ENCODE measurements around the gene MOV10L1. TPM values are rescaled to one million over a fixed set of nuclear protein-coding genes. Genes with fewer than 3 reads are reported as not detected.

Gene MOV10L1
- total and polyA plus RNA-seq, 2 experiments from 2014 or later = 0.73 to 1.8 TPM

DNA sequence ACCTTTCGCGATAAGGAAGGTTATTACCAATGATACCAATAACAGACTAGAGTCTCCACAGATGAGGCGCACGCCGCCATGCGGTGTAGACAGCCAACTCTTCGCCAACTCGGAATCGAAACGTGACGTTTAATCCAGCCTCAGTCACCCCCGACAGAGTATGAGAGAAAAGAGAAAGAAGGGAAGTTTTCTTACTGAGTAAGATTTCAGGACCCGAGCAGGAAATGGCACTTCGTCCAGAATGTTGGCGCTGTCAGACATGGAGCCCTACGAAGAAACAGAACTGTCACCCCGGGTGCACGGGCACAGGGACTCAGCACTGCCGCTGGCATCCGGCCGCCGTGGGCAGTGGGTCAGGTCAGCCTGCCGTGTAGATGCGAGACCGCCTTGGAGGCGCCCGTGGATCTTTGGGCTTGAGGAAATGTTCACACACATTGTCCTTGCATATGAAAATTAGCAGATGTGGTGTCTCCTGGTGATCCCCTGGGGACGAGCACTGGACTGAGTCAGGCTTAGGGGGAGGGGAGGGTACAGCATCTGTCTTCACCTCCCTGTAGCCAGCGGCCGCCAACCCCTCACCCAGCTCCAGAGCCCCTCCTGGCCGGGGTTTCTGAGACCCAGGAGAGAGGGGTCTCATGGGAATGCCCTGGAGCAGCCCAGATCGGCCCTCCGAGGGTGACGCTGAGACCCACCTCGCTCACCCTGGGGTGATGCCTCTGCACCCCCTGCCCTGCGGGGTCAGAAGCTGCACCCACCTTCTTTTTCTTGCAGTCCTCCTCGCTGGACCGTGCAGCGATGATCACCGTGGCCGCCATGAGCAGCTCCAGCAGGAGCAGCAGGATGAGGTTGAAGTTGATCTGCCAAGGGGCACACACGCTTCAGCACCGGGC lies 12.9 kb upstream of the MOV10L1 start:
- H3K27me3 Mint-ChIP-seq (ENCODE audit: insufficient read depth, low read depth, poor library complexity) = peaks cover 11% of the 10 kb centered on the region
- Histone ChIP-seq H3K79me2 (replicated peaks; ENCODE audit: insufficient read depth) (no peaks in the 10 kb centered on the region), H3K4me1 (ENCODE audit: insufficient read depth) (no peaks in the 10 kb centered on the region), H4K20me1 (replicated peaks; ENCODE audit: insufficient read depth) (no peaks in the 10 kb centered on the region), H2AFZ (no peak overlapping the region; the same call in 1 of the 2 replicates), H3K9me2 (ENCODE audit: insufficient read depth) (no peaks in the 10 kb centered on the region), H3K27me3 (ENCODE audit: insufficient read depth) (no peaks in the 10 kb centered on the region), H3K27ac (ENCODE audit: low read depth) (no peak overlapping the region), H3K4me2 (no peak overlapping the region), H3K36me3 (ENCODE audit: insufficient read depth) (no peaks in the 10 kb centered on the region), H3F3A (replicated peaks; ENCODE audit: low read depth) (no peaks in the 10 kb centered on the region), H3K4me3 (no peak overlapping the region)
- H3K4me3 Mint-ChIP-seq = no peak overlapping the region
- no peaks in the 10 kb centered on the region for H3K9me3 Mint-ChIP-seq
- H3K27ac Mint-ChIP-seq = no peak overlapping the region
- no peak for ATAC-seq
- DNase-seq (ENCODE audit: low spot score) = no peak
- H3K36me3 Mint-ChIP-seq (ENCODE audit: low read depth) = no peaks in the 10 kb centered on the region
- TF ChIP-seq ZNF331 (CRISPR knock-in tag; IDR thresholded peaks at IDR 0.05; ENCODE audit: low read depth) = no peak
- no peak for TF ChIP-seq POLR2AphosphoS5 (IDR thresholded peaks at IDR 0.05; ENCODE audit: low read depth)
- TF ChIP-seq EZH2 (IDR thresholded peaks at IDR 0.05; ENCODE audit: low read depth, unreplicated experiment) = no peak
- no peak for TF ChIP-seq EZH2phosphoT487 (IDR thresholded peaks at IDR 0.05; ENCODE audit: unreplicated experiment)
- no peak for TF ChIP-seq NANOG (IDR thresholded peaks at IDR 0.05; ENCODE audit: borderline replicate concordance)
- TF ChIP-seq, protein P1, sequence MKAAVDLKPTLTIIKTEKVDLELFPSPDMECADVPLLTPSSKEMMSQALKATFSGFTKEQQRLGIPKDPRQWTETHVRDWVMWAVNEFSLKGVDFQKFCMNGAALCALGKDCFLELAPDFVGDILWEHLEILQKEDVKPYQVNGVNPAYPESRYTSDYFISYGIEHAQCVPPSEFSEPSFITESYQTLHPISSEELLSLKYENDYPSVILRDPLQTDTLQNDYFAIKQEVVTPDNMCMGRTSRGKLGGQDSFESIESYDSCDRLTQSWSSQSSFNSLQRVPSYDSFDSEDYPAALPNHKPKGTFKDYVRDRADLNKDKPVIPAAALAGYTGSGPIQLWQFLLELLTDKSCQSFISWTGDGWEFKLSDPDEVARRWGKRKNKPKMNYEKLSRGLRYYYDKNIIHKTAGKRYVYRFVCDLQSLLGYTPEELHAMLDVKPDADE (IDR thresholded peaks at IDR 0.05) = no peak
- no peak for TF ChIP-seq CREB1 (CRISPR knock-in tag; IDR thresholded peaks at IDR 0.05; ENCODE audit: low read depth)
- TF ChIP-seq JUNB (IDR thresholded peaks at IDR 0.05; ENCODE audit: unreplicated experiment) = no peak
- TF ChIP-seq, protein P2, sequence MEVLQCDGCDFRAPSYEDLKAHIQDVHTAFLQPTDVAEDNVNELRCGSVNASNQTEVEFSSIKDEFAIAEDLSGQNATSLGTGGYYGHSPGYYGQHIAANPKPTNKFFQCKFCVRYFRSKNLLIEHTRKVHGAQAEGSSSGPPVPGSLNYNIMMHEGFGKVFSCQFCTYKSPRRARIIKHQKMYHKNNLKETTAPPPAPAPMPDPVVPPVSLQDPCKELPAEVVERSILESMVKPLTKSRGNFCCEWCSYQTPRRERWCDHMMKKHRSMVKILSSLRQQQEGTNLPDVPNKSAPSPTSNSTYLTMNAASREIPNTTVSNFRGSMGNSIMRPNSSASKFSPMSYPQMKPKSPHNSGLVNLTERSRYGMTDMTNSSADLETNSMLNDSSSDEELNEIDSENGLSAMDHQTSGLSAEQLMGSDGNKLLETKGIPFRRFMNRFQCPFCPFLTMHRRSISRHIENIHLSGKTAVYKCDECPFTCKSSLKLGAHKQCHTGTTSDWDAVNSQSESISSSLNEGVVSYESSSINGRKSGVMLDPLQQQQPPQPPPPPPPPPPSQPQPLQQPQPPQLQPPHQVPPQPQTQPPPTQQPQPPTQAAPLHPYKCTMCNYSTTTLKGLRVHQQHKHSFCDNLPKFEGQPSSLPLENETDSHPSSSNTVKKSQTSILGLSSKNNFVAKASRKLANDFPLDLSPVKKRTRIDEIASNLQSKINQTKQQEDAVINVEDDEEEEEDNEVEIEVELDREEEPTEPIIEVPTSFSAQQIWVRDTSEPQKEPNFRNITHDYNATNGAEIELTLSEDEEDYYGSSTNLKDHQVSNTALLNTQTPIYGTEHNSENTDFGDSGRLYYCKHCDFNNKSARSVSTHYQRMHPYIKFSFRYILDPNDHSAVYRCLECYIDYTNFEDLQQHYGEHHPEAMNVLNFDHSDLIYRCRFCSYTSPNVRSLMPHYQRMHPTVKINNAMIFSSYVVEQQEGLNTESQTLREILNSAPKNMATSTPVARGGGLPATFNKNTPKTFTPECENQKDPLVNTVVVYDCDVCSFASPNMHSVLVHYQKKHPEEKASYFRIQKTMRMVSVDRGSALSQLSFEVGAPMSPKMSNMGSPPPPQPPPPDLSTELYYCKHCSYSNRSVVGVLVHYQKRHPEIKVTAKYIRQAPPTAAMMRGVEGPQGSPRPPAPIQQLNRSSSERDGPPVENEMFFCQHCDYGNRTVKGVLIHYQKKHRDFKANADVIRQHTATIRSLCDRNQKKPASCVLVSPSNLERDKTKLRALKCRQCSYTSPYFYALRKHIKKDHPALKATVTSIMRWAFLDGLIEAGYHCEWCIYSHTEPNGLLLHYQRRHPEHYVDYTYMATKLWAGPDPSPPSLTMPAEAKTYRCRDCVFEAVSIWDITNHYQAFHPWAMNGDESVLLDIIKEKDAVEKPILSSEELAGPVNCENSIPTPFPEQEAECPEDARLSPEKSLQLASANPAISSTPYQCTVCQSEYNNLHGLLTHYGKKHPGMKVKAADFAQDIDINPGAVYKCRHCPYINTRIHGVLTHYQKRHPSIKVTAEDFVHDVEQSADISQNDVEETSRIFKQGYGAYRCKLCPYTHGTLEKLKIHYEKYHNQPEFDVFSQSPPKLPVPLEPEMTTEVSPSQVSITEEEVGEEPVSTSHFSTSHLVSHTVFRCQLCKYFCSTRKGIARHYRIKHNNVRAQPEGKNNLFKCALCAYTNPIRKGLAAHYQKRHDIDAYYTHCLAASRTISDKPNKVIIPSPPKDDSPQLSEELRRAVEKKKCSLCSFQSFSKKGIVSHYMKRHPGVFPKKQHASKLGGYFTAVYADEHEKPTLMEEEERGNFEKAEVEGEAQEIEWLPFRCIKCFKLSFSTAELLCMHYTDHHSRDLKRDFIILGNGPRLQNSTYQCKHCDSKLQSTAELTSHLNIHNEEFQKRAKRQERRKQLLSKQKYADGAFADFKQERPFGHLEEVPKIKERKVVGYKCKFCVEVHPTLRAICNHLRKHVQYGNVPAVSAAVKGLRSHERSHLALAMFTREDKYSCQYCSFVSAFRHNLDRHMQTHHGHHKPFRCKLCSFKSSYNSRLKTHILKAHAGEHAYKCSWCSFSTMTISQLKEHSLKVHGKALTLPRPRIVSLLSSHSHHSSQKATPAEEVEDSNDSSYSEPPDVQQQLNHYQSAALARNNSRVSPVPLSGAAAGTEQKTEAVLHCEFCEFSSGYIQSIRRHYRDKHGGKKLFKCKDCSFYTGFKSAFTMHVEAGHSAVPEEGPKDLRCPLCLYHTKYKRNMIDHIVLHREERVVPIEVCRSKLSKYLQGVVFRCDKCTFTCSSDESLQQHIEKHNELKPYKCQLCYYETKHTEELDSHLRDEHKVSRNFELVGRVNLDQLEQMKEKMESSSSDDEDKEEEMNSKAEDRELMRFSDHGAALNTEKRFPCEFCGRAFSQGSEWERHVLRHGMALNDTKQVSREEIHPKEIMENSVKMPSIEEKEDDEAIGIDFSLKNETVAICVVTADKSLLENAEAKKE (CRISPR knock-in tag; IDR thresholded peaks at IDR 0.05) = no peak
- TF ChIP-seq, protein P3, sequence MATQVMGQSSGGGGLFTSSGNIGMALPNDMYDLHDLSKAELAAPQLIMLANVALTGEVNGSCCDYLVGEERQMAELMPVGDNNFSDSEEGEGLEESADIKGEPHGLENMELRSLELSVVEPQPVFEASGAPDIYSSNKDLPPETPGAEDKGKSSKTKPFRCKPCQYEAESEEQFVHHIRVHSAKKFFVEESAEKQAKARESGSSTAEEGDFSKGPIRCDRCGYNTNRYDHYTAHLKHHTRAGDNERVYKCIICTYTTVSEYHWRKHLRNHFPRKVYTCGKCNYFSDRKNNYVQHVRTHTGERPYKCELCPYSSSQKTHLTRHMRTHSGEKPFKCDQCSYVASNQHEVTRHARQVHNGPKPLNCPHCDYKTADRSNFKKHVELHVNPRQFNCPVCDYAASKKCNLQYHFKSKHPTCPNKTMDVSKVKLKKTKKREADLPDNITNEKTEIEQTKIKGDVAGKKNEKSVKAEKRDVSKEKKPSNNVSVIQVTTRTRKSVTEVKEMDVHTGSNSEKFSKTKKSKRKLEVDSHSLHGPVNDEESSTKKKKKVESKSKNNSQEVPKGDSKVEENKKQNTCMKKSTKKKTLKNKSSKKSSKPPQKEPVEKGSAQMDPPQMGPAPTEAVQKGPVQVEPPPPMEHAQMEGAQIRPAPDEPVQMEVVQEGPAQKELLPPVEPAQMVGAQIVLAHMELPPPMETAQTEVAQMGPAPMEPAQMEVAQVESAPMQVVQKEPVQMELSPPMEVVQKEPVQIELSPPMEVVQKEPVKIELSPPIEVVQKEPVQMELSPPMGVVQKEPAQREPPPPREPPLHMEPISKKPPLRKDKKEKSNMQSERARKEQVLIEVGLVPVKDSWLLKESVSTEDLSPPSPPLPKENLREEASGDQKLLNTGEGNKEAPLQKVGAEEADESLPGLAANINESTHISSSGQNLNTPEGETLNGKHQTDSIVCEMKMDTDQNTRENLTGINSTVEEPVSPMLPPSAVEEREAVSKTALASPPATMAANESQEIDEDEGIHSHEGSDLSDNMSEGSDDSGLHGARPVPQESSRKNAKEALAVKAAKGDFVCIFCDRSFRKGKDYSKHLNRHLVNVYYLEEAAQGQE (IDR thresholded peaks at IDR 0.05; ENCODE audit: unreplicated experiment) = no peak
- no peak for TF ChIP-seq STAT1 (IDR thresholded peaks at IDR 0.05; ENCODE audit: unreplicated experiment)
- TF ChIP-seq, protein P4, sequence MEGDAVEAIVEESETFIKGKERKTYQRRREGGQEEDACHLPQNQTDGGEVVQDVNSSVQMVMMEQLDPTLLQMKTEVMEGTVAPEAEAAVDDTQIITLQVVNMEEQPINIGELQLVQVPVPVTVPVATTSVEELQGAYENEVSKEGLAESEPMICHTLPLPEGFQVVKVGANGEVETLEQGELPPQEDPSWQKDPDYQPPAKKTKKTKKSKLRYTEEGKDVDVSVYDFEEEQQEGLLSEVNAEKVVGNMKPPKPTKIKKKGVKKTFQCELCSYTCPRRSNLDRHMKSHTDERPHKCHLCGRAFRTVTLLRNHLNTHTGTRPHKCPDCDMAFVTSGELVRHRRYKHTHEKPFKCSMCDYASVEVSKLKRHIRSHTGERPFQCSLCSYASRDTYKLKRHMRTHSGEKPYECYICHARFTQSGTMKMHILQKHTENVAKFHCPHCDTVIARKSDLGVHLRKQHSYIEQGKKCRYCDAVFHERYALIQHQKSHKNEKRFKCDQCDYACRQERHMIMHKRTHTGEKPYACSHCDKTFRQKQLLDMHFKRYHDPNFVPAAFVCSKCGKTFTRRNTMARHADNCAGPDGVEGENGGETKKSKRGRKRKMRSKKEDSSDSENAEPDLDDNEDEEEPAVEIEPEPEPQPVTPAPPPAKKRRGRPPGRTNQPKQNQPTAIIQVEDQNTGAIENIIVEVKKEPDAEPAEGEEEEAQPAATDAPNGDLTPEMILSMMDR (conservative IDR thresholded peaks at IDR 0.05; ENCODE audit: low read depth in 2 of 2) = no peak
- no peak for TF ChIP-seq ZNF114 (CRISPR knock-in tag; IDR thresholded peaks at IDR 0.05)
- H3K4me1 Mint-ChIP-seq = peaks cover 1% of the 10 kb centered on the region; the same call in 2 of the 3 replicates

Data from GM23338 (cell line).